ENCODE measurements around the gene TULP3. TPM values are rescaled to one million over a fixed set of nuclear protein-coding genes. Genes with fewer than 3 reads are reported as not detected.
"Not testable (repeated sequence)": the region's sequence is repeated elsewhere in the genome, so short reads cannot be mapped to it uniquely, and the experiment has no call there.

Gene TULP3
- polyA plus RNA-seq (ENCODE audit: insufficient read depth in 1 of 5, insufficient read length in 5 of 5, low replicate concordance in 1 of 5) = 10 to 100 TPM; 34.9 to 40.2 (median 35.9) TPM
- long read RNA-seq, donor 1, transcript TULP3-202 (11 exons, 3,076 nt) = major isoform, 8 of 8 reads
- long read RNA-seq, donor 1, partial matches to known transcripts = 0 of 8 reads
- long read RNA-seq, donor 1, other reads (novel, unspliced or antisense) = 0 of 8 reads
- long read RNA-seq, donor 2, partial matches to known transcripts = 0 of 3 reads
- long read RNA-seq, donor 2, other reads (novel, unspliced or antisense) = 0 of 3 reads
- long read RNA-seq, donor 3, partial matches to known transcripts = 0 of 2 reads
- long read RNA-seq, donor 3, other reads (novel, unspliced or antisense) = 0 of 2 reads
- long read RNA-seq, donor 4, transcript TULP3-202 (11 exons, 3,076 nt) = major isoform, 6 of 15 reads
- long read RNA-seq, donor 4, partial matches to known transcripts = 9 of 15 reads
- long read RNA-seq, donor 4, other reads (novel, unspliced or antisense) = 0 of 15 reads
- long read RNA-seq, donor 5, transcript TULP3-202 (11 exons, 3,076 nt) = major isoform, 7 of 19 reads
- long read RNA-seq, donor 5, partial matches to known transcripts = 12 of 19 reads
- long read RNA-seq, donor 5, other reads (novel, unspliced or antisense) = 0 of 19 reads
- long read RNA-seq, donor 6, transcript TULP3-202 (11 exons, 3,076 nt) = major isoform, 6 of 6 reads
- long read RNA-seq, donor 6, partial matches to known transcripts = 0 of 6 reads
- long read RNA-seq, donor 6, other reads (novel, unspliced or antisense) = 0 of 6 reads
- long read RNA-seq, donor 7, partial matches to known transcripts = 0 of 4 reads
- long read RNA-seq, donor 7, other reads (novel, unspliced or antisense) = 0 of 4 reads
- long read RNA-seq, donor 8, partial matches to known transcripts = 0 of 3 reads
- long read RNA-seq, donor 8, other reads (novel, unspliced or antisense) = 0 of 3 reads

GRCh38 chr12:2890388-2891239 is at the start of gene TULP3:
Gene TULP3 (plus strand): TSS chr12:2890891. CDS start chr12:2890948, 57 bp downstream.
- peak; percentile 98 to 99 for DNase-seq

DNA sequence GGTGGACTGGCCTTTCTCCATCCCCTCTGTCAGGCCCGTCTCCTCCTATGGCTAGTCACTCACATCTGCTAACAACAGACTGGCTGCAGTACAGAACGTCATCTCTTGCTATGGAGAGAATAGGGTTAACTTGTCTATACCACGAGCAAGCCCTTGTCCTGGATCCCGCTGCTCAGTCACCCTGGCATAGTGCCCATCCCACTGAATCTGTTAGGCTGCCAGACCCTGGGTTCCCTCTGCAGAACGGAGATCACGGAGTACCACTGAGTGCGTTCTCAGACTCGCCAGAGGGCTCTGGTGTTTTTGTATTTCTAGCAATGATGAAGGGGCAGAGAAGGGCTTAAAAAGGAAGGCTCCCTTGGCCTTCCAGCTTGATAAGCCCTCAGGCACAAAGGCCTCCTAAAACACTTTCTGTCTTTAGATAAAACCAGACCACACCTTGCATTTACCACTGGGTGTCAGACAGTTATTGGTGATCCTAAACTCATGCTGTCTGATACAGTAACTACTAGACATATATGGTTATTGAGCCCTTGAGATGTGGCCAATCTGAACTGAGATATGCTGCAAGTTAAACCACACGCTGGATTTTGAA is 49.5 kb upstream of the TULP3 start:
- no peak for DNase-seq

DNA sequence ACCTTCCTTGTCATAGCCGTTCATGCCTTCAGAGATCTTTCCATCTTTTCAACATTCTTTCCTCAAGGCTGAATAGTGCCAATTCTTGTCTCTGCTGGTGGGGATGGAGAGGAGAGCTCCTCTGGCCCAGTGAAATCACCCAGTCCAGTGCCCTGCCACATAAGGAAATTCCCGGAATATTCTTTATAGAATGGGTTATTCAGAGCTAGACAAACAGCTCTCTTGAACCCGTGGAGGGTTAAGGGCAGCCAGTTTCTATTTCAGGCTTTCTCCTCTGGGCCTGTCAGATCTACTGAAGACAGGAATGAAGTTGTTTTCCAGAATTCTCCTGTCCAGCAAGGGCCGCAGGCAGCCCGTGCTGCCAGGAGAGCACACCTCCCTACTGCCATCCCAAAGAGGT is 47.7 kb upstream of the TULP3 start:
- DNase-seq = no peak

- no peak for DNase-seq
Measured at GRCh38 chr12:2844786-2845185, 45.9 kb upstream of the TULP3 start.

- peak in 1 of 2 donors; percentile 28 for DNase-seq
Measured at GRCh38 chr12:2845280-2845679, 45.4 kb upstream of the TULP3 start.

- no peak for DNase-seq
Measured at GRCh38 chr12:2851931-2852330, 38.8 kb upstream of the TULP3 start.

- peak; percentile 72 to 80 for DNase-seq
Measured at GRCh38 chr12:2853626-2854025, 37.1 kb upstream of the TULP3 start.

GRCh38 chr12:2854669-2855453 is 35.8 kb upstream of the TULP3 start:
- DNase-seq = no peak

DNA sequence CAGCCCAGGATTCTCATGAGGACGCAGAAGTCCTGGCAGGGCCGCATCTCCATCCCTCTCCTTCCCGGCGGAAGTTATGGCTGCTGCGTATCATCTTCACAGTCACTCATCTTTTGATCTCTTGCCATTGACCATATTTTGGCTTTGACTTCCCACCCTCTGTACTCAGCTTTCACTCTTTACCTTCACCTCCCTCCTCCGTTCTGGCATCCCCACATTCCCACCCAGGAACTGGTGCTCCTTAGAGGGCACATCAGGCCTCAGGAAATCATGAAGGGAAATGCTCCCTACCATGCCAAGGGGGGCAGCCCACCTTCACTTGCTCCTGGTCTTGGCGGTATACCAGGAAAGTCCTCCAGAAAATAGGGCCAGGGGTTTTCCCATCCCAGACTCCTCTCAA is 35.1 kb upstream of the TULP3 start:
- DNase-seq = no peak

GRCh38 chr12:2856051-2856450 is 34.6 kb upstream of the TULP3 start:
- no peak for DNase-seq

GRCh38 chr12:2857021-2857431 is 33.7 kb upstream of the TULP3 start, which contains the start of gene TEX52:
Gene TEX52 (minus strand): TSS chr12:2857039. CDS start chr12:2857026, 13 bp downstream.
- no peak for DNase-seq

- DNase-seq = no peak
Measured at GRCh38 chr12:2857576-2857975, 33.1 kb upstream of the TULP3 start.

DNA sequence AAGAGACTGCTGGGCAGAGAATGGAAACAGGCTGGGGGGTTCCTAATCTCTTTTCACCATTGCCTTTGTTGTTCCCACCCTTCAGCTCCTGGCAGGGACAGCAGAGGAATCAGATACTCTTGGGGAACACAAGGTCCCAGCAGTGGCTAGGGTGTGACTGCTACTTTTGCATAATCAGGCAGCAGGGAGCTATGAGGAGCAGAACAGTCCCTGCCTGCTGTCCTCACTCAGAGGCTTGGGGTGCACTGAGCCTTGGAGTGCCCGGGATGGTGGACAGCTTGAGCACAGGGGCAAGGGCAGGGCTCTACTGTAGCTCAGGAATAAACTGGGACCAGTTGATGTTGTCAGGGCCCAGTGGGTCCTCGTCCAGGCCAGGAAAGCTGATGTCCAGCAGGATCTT is 32.4 kb upstream of the TULP3 start:
- DNase-seq = no peak

DNA sequence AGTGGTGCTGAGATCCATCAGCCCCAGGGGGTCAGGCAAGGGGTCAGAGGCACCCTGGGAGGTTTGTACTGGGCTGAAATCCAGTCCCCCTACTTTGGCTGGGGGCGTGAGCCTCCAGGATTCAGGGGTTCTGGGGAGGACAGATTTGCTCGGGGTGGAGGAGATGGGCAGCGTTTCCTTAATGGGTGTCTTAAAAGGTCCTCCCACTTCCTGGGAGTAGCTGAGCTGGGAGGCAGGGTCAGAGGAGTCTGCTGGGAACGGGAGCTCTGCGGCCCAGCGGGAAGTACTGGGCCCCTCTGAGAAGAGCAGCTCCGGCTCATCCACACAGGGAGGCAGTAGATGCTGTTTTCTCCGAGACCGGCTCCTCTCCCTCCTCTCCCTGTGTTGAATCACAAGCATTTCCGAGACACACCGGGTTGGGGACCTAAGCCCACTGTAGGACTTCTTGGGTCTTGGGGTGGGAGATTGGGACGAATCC is 31.7 kb upstream of the TULP3 start:
- no peak for DNase-seq

DNA sequence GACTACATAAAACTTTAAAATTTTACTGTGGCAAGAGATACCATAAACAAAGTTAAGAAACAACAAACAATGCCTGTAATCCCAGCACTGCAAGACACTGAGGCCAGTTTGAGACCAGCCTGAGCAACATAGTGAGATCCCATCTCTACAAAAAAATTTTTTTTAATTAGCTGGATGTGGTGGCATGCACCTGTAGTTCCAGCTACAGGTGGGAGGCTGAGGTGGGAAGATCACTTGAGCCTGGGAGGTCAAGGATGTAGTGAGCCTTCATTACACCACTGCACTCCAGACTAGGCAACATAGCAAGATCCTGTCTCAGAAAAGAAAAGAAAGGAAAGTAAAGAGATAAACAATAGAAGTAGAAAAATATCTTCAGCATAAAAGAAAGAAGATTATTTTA is 30.5 kb upstream of the TULP3 start:
- no peak for DNase-seq

GRCh38 chr12:2862876-2863275 is 27.8 kb upstream of the TULP3 start:
- DNase-seq = no peak

DNA sequence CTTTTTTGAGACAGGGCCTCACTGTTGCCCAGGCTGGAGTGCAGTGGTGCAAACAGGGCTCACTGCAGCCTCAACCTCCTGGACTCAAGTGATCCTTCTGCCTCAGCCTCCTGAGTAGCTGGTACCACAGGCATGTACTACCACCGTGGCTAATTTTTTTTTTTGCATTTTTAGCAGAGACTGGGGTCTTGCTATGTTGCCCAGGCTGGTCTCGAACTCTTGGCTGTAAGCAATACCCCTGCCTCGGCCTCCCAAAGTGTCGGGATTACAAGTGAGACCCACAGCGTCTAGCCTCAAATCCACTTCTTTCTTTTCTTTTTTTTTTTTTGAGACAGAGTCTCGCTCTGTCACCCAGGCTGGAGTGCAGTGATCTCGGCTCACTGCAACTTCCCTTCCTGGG is 27.3 kb upstream of the TULP3 start:
- DNase-seq = not testable (repeated sequence)

GRCh38 chr12:2864198-2864597 is 26.5 kb upstream of the TULP3 start:
- no peak for DNase-seq

DNA sequence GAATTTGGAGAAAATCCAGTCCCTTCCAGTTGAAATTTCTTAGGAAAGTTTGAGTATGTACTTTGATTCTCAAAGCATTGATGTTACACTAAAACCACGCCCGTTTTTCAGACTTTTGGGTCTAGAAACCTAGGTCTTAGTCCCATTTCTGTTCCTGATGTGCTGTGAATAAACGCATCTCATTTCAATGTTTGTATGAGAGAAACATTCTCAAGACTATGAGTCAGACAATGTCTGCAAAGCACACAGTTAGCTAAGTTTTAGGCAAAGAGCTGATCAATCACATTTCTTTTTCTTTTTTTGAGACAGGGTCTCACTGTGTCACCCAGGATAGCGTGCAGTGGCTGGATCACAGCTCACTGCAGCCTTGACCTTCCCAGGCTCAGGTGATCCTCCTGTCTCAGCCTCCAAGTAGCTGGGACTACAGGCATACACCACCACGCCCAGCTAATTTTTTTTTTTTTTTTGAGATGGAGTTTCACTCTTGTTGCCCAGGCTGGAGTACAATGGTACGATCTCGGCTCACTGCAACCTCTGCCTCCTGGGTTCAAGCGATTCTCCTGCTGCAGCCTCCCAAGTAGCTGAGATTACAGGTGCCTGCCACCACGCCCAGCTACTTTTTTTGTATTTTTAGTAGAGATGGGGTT is 21.6 kb upstream of the TULP3 start:
- not testable (repeated sequence) for DNase-seq

Data from right lung (tissue), 10 donors.